Activated naive CD4-positive, alpha-beta T cell treated with anti-CD3 and anti-CD28 coated beads, Interleukin-2, amount 50 U/mL, for 72 hours (primary cell): ENCODE data around the gene SHC2. TPM values are rescaled to one million over a fixed set of nuclear protein-coding genes. Genes with fewer than 3 reads are reported as not detected.
A peak's percentile ranks its signal among the peaks of the same experiment; 100 is the strongest.
"Not testable (repeated sequence)": the region's sequence is repeated elsewhere in the genome, so short reads cannot be mapped to it uniquely, and the experiment has no call there.

Experiments
- ATAC-seq, 2 donors: fragments of 150-1000 bp; cut with Tn5 transposase; 2 replicates each; pipeline ENCODE4 v1.10.0; 2021; ENCODE audit warnings: mild to moderate bottlenecking in 2 of 2, moderate library complexity in 2 of 2
- DNase-seq, 2 donors: peaks; one replicate each; pipeline ENCODE4 v3.0.0; 2021 to 2022; ENCODE audit warnings: low spot score in 2 of 2
- H3K27ac Mint-ChIP-seq, 2 donors: one replicate each; pipeline ENCODE4 v1.8.0; 2022; ENCODE audit warnings: mild to moderate bottlenecking in 2 of 2, mixed read lengths in 2 of 2
- H3K36me3 Mint-ChIP-seq, 2 donors: one replicate each; pipeline ENCODE4 v1.8.0; 2022; ENCODE audit warnings: mixed read lengths in 2 of 2
- H3K9me3 Mint-ChIP-seq, 2 donors: one replicate each; pipeline ENCODE4 v1.8.0; 2022; ENCODE audit warnings: mixed read lengths in 2 of 2
- total RNA-seq, 2 donors: library from RNA; stranded (reverse); gene quantifications; one replicate each; pipeline ENCODE4 v1.2.3, GENCODE V29; 2022

SHC2 gene
- total RNA-seq, 2 donors from 2014 or later = not detected

DNA sequence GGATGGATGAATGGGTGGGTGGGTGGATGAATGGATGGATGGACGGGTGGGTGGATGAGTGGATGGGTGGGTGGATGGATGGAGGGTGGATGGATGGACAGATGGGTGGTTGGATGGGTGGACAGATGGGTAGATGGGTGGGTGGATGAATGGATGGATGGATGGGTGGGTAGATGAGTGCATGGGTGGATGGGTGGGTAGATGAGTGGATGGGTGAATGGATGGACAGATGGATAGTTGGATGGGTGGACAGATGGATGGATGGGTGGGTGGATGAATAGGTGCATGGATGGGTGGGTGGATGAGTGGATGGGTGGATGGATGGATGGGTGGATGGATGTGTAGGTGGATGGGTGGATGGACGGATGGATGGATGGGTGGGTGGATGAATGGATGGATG lies 17.8 kb downstream of the SHC2 start:
- no peak for DNase-seq
- Mint-ChIP-seq H3K36me3 (no peaks in the 10 kb centered on the region), H3K9me3 (peaks cover 0 to 5% of the 10 kb centered on the region in 2 donors), H3K27ac (no peak overlapping the region)
- ATAC-seq = no peak

DNA sequence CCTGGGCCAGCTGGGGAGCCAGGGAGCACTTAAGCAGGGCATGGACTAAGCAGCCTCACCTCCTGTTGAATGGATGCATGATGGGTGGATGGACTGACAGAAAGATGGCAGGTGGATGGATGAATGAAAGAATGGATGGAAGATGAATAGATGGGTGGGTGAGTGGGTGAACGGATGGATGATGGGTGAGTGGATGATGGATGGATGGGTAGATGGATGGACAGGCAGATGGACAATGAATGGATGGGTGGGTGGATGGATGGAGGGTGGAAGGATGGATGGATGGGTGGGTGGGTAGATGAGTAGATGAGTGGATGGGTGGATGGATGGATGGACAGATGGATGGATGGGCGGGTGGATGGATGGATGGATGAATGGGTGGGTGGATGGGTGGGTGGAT lies 18.7 kb downstream of the SHC2 start:
- Mint-ChIP-seq H3K9me3 (peaks cover 0 to 5% of the 10 kb centered on the region in 2 donors), H3K27ac (no peak overlapping the region), H3K36me3 (no peaks in the 10 kb centered on the region)
- DNase-seq (no peak), ATAC-seq (no peak)

DNA sequence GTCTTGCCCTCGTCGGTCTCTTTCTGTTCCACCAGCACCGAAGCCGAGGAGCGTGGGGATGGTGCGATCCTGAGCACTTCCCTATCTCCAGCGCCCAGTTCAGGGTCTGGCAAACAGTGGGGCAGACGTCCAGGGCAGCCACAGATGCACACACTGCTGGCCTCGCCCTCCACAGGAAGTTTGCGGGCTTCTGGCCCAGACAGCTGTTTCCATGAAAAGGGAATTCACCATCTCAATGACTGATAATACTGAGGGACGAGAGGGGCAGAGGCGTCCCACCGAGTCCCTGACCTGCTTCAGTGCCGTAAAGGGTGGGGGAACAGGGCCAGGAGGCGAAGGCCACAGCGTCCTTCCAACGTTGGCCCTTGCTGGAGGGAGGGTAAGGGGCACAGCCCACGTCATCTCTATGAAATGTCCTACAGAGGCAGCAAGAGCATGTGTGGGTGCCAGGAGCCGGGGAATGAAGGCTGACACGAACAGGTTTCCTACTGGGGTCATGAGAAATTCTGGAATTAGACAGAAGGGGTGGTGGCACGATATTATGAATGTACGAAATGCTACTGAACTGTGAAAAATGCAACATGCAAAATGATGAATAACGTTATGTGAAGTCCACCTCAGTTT lies 19.5 kb downstream of the SHC2 start:
- H3K27ac Mint-ChIP-seq = no peak overlapping the region
- H3K36me3 Mint-ChIP-seq = no peaks in the 10 kb centered on the region
- ATAC-seq = no peak
- H3K9me3 Mint-ChIP-seq = peaks cover 0 to 5% of the 10 kb centered on the region in 2 donors
- no peak for DNase-seq

DNA sequence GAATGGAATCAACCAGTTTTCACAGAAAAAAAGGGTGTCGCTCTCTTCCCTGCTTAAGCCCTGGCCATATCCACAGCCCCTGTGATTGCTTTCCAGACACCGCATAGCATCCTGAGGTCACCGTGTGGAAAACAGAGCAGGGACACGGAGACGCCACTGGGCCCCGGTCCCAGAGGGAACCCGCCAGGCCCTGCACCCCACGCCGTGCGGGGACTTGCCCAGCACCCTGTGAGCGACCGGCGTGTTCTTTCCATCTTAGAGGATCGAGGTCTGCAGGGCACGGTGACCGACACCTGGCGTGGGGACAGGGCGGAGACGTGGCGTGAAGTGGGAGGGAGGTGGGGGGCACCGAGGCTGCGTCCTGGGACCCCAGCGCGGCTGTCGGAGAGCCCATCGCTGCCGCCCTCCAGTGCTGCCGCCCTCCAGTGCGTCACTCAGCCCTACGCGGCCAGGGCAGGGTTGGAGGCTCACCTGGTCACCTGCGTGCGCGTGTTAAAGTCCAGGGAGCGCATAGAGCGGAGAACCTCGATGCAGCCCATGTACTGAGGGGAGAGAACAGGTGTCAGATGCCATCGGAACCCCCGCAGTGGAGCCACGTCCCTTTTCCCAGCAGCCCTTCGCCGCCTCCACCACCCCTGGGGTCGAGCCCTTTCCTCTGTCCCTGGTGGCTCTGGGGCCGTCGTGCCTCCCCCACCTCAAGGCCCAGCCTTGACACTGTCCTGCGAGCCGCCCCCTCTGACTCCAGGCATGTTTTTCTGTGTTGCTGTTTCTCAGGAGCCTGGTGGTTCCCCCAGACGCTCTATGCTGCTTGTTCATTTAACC lies 20.2 kb downstream of the SHC2 start:
- no peaks in the 10 kb centered on the region for H3K36me3 Mint-ChIP-seq
- H3K27ac Mint-ChIP-seq = no peak overlapping the region
- DNase-seq = no peak
- H3K9me3 Mint-ChIP-seq = peaks cover 0 to 5% of the 10 kb centered on the region in 2 donors
- no peak for ATAC-seq

DNA sequence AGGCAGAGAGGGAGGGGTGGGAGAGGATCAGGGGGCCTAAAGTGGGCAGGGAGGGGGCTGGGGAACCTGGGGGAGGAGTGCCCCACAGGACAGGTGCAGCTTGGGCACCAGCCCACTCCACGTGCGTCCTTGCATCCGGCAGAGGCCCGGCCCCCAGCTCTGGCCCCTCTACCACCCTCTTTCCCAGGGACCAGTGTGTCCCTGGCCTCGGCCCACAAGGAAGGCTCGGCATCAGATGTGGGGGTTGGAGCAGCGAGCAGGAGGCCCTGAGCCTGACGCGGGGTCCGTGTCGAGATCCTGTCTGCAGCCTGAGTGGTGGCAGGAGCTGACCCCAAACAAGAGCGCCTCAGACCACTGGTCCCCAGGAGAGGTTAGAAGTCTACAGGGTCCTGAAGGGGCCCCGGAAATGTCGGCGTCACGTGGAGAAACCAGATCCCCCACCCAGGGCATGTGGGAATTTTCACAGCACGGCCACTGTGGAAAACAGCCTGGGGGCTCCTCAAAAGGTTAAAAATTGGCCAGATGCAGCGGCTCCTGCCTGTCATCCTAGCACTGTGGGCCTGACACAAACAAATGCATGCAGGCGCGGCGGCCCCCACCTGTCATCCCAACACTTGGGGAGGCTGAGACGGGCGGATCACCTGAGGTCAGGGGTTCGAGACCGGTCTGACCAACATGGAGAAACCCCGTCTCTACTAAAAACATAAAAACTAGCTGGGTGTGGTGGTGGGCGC lies 21.5 kb downstream of the SHC2 start:
- ATAC-seq = no peak
- Mint-ChIP-seq H3K27ac (no peak overlapping the region), H3K36me3 (no peaks in the 10 kb centered on the region), H3K9me3 (peaks cover 0 to 5% of the 10 kb centered on the region in 2 donors)
- no peak for DNase-seq

DNA sequence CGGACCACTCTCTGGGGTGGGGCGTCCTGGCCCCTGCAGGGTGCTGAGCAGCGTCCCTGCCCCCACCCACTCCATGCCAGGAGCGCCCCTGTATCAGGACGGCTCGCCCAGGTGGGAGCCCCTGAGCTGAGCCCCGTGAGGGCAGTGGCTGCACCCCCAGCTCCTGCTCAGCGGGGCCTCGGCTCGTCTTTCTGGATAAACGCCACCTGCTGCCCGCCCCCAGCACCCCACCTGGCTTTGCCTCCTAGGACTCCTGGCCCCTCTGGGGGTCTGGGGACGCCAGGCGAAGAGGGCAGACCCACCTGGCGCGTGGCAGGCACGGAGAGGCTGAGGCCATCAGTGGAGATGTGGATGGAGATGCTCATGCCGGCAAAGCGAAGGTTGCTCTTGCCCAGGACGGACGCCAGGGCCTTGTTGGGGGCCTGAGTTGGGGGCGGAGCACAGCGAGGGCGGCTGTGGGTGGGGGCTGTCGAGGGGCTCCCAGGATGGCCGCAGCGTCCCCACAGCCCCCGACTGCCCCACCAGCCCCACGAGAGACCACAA lies 22.3 kb downstream of the SHC2 start:
- no peaks in the 10 kb centered on the region for H3K36me3 Mint-ChIP-seq

DNA sequence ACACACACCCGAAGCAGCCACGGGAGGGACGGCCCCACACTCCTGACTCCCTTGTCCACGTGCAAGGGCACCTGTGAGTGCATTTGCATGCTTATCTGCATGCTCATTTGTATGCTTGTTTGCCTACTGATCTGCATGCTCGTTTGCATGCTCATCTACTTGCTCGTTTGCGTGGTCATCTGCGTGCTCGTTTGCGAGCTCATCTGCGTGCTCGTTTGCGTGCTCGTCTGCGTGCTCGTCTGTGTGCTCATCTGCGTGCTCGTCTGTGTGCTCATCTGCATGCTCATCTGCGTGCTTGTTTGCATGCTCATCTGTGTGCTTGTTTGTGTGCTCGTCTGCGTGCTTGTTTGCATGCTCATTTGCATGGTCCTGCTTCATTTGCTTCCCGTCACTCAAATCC lies 23.8 kb downstream of the SHC2 start:
- ATAC-seq = no peak
- no peak for DNase-seq
- Mint-ChIP-seq H3K9me3 (peaks cover 0 to 3% of the 10 kb centered on the region in 2 donors), H3K27ac (no peak overlapping the region), H3K36me3 (no peaks in the 10 kb centered on the region)

More for the DNA sequence above, 22.3 kb downstream of the SHC2 start:
- H3K27ac Mint-ChIP-seq = no peak overlapping the region
- peaks cover 0 to 5% of the 10 kb centered on the region in 2 donors for H3K9me3 Mint-ChIP-seq
- ATAC-seq (no peak), DNase-seq (no peak)

DNA sequence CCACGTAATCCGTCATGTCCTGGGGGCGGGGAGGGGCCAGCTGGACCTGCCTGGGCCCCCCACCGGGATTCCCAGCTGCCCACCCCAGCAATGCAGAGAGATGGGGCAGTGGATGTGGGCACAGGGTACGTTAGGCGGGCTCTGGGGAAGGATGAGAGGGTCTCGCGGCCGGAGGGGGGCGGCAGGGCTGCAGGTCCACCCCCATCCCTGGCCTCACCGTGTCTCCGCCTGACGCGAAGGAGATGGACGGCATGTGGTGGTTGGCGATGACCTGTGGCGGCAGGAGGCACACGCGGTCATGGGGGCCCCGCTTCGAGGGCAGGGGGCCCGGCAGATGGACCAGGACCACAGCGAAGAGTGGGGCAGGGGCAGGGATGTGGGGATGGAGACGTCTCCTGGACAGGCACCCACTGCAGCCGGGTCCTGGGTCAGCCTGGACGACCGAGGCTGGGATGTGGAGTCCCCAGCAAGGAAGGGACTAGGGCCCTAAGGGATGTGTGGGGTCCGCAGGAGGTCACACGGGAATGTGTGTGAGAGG lies 24.4 kb downstream of the SHC2 start:
- DNase-seq = no peak
- no peaks in the 10 kb centered on the region for H3K36me3 Mint-ChIP-seq
- no peaks in the 10 kb centered on the region for H3K9me3 Mint-ChIP-seq
- H3K27ac Mint-ChIP-seq = no peak overlapping the region
- ATAC-seq = no peak

DNA sequence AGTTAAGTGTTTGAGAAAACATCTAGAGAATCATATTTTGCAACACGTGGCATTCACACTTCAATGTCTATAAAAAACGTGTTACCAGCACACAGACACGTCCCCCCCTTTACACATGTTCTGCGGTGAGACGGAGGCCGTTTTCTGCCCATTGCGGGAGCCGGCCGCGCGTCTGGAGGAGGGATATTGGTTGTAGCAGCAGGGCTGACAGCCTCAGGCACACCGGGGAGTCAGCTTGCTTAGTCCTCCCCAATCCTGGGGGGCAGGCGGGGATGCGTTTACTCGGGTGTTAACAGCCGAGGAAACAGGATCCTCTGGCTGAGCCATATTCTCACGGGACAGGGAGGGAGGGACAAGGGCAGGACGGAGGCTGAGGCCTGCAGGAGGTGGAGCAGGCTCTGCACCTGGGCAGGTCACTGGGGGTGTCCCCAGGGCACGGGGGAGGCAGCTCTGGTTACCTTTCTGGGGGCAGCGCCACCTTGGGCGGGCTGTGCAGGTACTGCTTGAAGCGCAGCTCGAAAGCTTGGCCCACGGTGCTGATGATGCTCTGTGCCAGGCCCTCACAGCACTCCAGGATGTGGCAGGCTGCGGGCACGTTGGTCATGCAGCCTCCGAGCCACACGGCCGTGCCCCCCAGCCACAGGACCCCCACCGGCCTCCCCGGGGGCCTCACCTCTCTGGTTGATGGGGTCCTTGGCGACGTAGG lies 25.0 kb downstream of the SHC2 start:
- DNase-seq (no peak), ATAC-seq (no peak)
- no peak overlapping the region for H3K27ac Mint-ChIP-seq
- peaks cover 0 to 4% of the 10 kb centered on the region in 2 donors for H3K9me3 Mint-ChIP-seq
- no peaks in the 10 kb centered on the region for H3K36me3 Mint-ChIP-seq

DNA sequence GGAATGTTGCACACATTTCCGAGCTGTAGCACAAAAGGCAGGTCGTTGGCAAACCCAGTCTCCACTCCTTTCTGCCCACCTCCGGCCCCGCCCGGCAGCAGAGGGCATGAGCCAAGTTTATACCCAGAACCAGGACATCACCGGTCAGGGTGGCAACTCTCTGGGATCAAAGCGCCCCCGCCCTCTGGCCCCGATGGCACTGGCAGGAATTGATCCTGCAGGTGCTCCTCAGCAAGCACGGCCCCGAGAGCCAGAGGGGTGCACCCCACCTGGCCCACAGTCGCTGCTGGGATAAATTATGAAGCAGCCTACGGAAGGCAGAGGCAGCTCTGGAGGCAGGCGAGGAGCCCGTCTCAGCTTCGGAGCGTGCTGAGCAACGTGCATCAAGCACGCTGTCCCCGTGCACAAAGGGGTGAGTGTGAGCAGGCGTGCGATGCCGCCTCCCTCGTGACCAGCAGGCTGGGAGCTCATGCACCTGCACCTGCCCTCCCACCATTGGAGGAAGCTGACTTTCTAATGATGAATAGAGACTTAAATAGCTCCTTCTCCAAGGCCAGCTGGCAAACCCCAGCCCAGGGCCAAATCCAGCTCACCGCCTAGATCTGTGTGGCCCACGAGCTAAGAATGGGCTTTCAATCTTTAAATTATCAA lies 25.7 kb downstream of the SHC2 start:
- no peak for ATAC-seq
- DNase-seq = no peak
- no peak overlapping the region for H3K27ac Mint-ChIP-seq
- H3K36me3 Mint-ChIP-seq = no peaks in the 10 kb centered on the region
- H3K9me3 Mint-ChIP-seq = peaks cover 0 to 5% of the 10 kb centered on the region in 2 donors

DNA sequence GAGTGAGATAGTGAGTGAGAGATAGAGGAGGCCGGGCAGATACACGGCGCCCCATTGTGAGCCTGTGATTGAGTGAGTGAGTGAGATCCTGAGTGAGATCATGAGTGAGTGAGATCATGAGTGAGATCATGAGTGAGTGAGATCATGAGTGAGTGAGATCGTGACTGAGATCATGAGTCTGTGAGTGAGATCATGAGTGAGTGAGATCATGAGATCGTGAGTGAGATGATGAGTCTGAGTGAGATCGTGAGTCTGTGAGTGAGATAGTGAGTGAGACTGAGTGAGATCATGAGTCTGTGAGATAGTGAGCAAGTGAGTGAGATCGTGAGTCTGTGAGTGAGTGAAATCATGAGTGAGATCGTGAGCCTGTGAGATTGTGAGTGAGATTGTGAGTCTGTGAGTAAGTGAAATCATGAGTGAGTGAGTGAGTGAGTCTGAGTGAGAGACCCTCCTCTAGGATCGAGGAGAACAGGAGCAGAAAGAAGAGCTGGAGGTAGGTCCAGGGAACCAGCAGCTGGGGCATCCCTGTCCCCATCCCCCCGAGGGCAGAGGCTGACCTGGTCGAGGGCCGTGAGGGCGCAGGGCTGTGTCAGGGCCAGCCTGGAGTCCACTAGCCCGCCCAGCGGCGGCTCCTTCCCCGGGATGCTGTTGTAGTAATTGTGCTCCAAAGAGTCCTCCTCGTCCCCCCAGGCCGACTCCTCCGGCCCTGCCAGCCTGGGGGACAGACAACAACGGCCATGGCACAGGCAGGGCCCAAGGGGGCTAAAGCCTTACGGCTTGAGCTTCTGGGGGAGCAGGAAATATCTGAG lies 26.5 kb downstream of the SHC2 start:
- DNase-seq = no peak

DNA sequence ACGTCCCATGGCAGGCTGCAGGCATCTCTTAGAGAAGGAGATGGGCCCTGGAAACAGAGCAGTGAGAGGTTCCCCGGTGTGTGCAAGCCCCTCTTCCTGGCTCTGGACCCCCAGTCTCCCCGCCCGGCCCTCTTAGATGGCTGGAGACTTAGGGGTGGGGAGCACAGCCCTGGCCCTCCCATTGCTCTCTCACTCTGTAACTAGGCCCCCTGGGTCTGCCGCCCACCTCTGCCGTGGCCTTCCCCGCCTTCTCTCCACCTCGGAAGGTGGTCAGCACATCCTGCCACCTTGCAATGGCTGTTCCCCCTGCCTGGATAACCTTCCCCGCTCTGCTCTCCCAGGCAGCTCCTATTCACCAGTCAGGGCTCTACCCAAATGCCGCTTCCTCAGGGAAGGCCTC lies 30.1 kb downstream of the SHC2 start:
- no peak for ATAC-seq
- H3K36me3 Mint-ChIP-seq = no peaks in the 10 kb centered on the region
- no peak for DNase-seq
- H3K27ac Mint-ChIP-seq = no peak overlapping the region
- H3K9me3 Mint-ChIP-seq = peaks cover 0 to 5% of the 10 kb centered on the region in 2 donors

More for the DNA sequence above, 26.5 kb downstream of the SHC2 start:
- peaks cover 0 to 5% of the 10 kb centered on the region in 2 donors for H3K9me3 Mint-ChIP-seq
- no peak overlapping the region for H3K27ac Mint-ChIP-seq
- peak; percentile 47 to 85 for ATAC-seq
- no peaks in the 10 kb centered on the region for H3K36me3 Mint-ChIP-seq

DNA sequence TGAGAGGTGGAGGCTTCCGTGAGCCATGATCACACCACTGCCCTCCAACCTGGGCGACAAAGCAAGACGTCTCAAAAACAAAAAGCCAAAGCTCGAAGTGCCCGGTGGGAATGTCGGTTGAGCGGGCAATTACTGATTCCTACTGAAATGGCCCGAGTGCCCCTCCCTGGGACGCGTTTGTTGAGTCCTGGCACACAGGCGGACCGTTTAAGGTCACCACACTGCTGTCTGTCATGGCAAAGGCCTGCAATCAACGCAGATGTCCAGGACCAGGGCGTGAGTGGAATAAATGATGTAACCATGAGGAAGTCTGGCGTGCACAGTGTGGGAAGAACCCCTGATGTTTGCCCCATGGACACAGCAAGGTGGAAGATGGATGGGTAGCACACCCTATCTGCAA lies 32.7 kb downstream of the SHC2 start:
- Mint-ChIP-seq H3K9me3 (peaks cover 0 to 5% of the 10 kb centered on the region in 2 donors), H3K27ac (no peak overlapping the region), H3K36me3 (no peaks in the 10 kb centered on the region)
- ATAC-seq (no peak), DNase-seq (no peak)

DNA sequence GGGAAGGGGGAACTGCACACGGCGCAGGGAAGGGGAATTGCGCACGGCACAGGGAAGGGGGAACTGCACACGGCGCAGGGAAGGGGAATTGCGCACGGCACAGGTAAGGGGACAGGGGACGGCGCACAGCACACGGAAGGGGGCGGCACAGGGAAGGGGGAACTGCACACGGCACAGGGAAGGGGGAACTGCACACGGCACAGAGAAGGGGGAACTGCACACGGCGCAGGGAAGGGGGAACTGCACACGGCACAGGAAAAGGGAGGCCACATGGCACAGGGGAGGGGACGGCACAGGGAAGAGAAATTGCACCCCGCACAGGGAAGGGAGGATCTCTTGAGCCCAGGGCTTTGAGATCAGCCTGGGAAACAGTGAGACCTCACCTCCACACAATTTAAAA lies 33.2 kb downstream of the SHC2 start:
- not testable (repeated sequence) for H3K36me3 Mint-ChIP-seq

More for the DNA sequence above, 33.2 kb downstream of the SHC2 start:
- not testable (repeated sequence) for H3K9me3 Mint-ChIP-seq, DNase-seq, H3K27ac Mint-ChIP-seq, ATAC-seq
